ENCODE results near the gene LTBP1.

GRCh38 chr2:33188799-33189198, 242.0 kb downstream of the LTBP1 start:
- TF ChIP-seq EZH2 (IDR thresholded peaks at IDR 0.05; ENCODE audit: borderline replicate concordance, insufficient read depth, low read depth, low read length, poor library complexity, severe bottlenecking) = no peak
- TF ChIP-seq, protein P1, sequence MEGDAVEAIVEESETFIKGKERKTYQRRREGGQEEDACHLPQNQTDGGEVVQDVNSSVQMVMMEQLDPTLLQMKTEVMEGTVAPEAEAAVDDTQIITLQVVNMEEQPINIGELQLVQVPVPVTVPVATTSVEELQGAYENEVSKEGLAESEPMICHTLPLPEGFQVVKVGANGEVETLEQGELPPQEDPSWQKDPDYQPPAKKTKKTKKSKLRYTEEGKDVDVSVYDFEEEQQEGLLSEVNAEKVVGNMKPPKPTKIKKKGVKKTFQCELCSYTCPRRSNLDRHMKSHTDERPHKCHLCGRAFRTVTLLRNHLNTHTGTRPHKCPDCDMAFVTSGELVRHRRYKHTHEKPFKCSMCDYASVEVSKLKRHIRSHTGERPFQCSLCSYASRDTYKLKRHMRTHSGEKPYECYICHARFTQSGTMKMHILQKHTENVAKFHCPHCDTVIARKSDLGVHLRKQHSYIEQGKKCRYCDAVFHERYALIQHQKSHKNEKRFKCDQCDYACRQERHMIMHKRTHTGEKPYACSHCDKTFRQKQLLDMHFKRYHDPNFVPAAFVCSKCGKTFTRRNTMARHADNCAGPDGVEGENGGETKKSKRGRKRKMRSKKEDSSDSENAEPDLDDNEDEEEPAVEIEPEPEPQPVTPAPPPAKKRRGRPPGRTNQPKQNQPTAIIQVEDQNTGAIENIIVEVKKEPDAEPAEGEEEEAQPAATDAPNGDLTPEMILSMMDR (IDR thresholded peaks at IDR 0.05) = no peak
